ENCODE results near the gene TMEM174.

The TMEM174 gene

DNA sequence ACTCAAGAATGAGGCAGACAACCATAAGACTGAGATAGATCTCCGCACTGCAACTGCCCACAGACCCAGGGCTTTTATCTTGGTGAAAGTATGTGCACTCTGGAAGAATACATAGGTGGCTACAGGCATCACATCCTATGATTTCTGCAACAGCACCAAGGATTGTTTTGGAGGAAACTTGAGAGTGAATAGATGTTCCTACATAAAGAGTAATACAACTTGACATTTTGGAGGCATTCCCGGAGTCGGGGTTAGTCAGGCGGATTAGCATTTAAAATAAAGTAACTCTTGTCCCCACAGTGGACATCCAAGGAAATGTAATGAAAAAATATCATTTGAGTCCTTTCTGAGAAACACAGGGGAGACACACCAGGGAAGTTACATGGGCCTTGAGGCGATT, 26.7 kb downstream of the TMEM174 start:
- Histone ChIP-seq H3K79me2 (ENCODE audit: low read length) (no peaks in the 10 kb centered on the region), H3K27me3 (ENCODE audit: low read depth, low read length) (peaks cover 73% of the 10 kb centered on the region), H3K4me1 (ENCODE audit: low read length) (peaks cover 6% of the 10 kb centered on the region), H3K27ac (ENCODE audit: low read length) (no peak overlapping the region), H2AFZ (ENCODE audit: low read depth, low read length) (no peak overlapping the region), H3K36me3 (replicated peaks; ENCODE audit: low read depth, low read length) (no peaks in the 10 kb centered on the region), H3K4me3 (ENCODE audit: low read length) (no peak overlapping the region), H3K4me2 (ENCODE audit: low read length) (no peak overlapping the region), H3K9ac (ENCODE audit: low read length) (no peak overlapping the region), H3K9me3 (ENCODE audit: insufficient read depth, low read length) (no peaks in the 10 kb centered on the region), H4K20me1 (ENCODE audit: insufficient read depth, low read length) (0 out of 2 replicates have a peak, but pooled peaks cover 3% of the 10 kb centered on the region)
- TF ChIP-seq EZH2phosphoT487 (IDR thresholded peaks at IDR 0.05; ENCODE audit: low read depth) (no peak), CTCF (IDR thresholded peaks at IDR 0.05; ENCODE audit: low read depth, low read length) (no peak)

- Histone ChIP-seq H3K4me3 (ENCODE audit: low read length) (peak overlapping the region; percentile 77), H3K27ac (ENCODE audit: low read length) (no peak overlapping the region), H2AFZ (ENCODE audit: low read depth, low read length) (no peak overlapping the region), H3K9me3 (ENCODE audit: insufficient read depth, low read length) (no peaks in the 10 kb centered on the region), H3K4me1 (ENCODE audit: low read length) (peaks cover 6% of the 10 kb centered on the region), H3K27me3 (ENCODE audit: low read depth, low read length) (peaks cover 70% of the 10 kb centered on the region), H3K79me2 (ENCODE audit: low read length) (no peaks in the 10 kb centered on the region), H3K36me3 (replicated peaks; ENCODE audit: low read depth, low read length) (no peaks in the 10 kb centered on the region), H3K9ac (ENCODE audit: low read length) (no peak overlapping the region), H4K20me1 (ENCODE audit: insufficient read depth, low read length) (no peaks in the 10 kb centered on the region), H3K4me2 (ENCODE audit: low read length) (peak overlapping the region; percentile 95)
- TF ChIP-seq CTCF (IDR thresholded peaks at IDR 0.05; ENCODE audit: low read depth, low read length) (peak; percentile 68), EZH2phosphoT487 (IDR thresholded peaks at IDR 0.05; ENCODE audit: low read depth) (no peak)
These were observed 28.8 kb downstream of the TMEM174 start for GRCh38 chr5:73201547-73202513.

DNA sequence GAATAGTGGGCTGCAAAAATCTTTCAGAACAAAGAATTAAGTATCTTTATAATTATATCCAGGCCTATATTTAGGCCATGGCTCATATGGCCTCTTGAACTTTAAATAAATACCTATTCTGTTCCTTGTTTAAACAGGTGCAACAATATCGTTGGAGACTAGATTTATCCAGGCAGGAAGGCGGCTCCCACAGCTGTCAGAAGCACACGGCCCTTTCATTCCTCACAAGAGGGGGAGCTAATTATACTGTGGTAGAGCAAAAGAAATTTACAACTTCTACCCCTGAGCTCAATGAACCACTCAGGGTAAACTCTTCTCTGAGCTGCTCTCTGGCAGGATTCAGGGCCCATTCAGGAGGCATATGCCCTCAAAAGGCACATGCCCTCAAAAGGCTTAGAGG, 31.3 kb downstream of the TMEM174 start:
- TF ChIP-seq EZH2phosphoT487 (IDR thresholded peaks at IDR 0.05; ENCODE audit: low read depth), result no peak
- no peak for TF ChIP-seq CTCF (IDR thresholded peaks at IDR 0.05; ENCODE audit: low read depth, low read length)
- H3K9ac ChIP-seq (ENCODE audit: low read length), result no peak overlapping the region
- H4K20me1 ChIP-seq (ENCODE audit: insufficient read depth, low read length), result no peaks in the 10 kb centered on the region

DNA sequence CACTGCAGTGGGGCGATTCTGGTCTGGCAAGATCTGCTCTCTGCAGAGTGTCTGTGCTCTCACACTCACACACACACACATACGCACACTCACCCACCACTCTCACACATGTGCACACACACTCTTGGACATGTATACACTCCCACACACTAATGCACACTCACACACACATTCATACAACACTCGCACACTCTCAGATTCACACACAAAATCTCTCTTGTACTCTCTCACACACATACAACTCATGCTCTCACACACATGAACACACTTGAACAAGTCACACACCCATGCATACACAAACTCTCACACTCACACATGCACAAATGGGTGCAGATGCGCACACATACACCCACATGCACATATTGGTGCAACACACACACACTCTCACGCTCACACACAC, 31.7 kb downstream of the TMEM174 start:
- Histone ChIP-seq H3K4me3 (ENCODE audit: low read length) (no peak overlapping the region), H2AFZ (ENCODE audit: low read depth, low read length) (no peak overlapping the region), H3K36me3 (replicated peaks; ENCODE audit: low read depth, low read length) (no peaks in the 10 kb centered on the region), H4K20me1 (ENCODE audit: insufficient read depth, low read length) (no peaks in the 10 kb centered on the region), H3K27ac (ENCODE audit: low read length) (no peak overlapping the region), H3K79me2 (ENCODE audit: low read length) (no peaks in the 10 kb centered on the region), H3K9ac (ENCODE audit: low read length) (no peak overlapping the region), H3K4me1 (ENCODE audit: low read length) (peaks cover 6% of the 10 kb centered on the region), H3K4me2 (ENCODE audit: low read length) (no peak overlapping the region), H3K27me3 (ENCODE audit: low read depth, low read length) (peaks cover 41% of the 10 kb centered on the region), H3K9me3 (ENCODE audit: insufficient read depth, low read length) (no peaks in the 10 kb centered on the region)
- TF ChIP-seq EZH2phosphoT487 (IDR thresholded peaks at IDR 0.05; ENCODE audit: low read depth) (no peak), CTCF (IDR thresholded peaks at IDR 0.05; ENCODE audit: low read depth, low read length) (no peak)

More for the DNA sequence above, 31.3 kb downstream of the TMEM174 start:
- H3K4me1 ChIP-seq (ENCODE audit: low read length), result peaks cover 6% of the 10 kb centered on the region
- H3K27ac ChIP-seq (ENCODE audit: low read length), result no peak overlapping the region
- H3K9me3 ChIP-seq (ENCODE audit: insufficient read depth, low read length), result no peaks in the 10 kb centered on the region
- no peak overlapping the region for H2AFZ ChIP-seq (ENCODE audit: low read depth, low read length)
- peaks cover 45% of the 10 kb centered on the region for H3K27me3 ChIP-seq (ENCODE audit: low read depth, low read length)
- H3K4me3 ChIP-seq (ENCODE audit: low read length), result no peak overlapping the region
- no peak overlapping the region for H3K4me2 ChIP-seq (ENCODE audit: low read length)
- no peaks in the 10 kb centered on the region for H3K79me2 ChIP-seq (ENCODE audit: low read length)
- no peaks in the 10 kb centered on the region for H3K36me3 ChIP-seq (replicated peaks; ENCODE audit: low read depth, low read length)
